Endothelial cell (in vitro differentiated cells): ENCODE data around the gene CEBPA. TPM values are rescaled to one million over a fixed set of nuclear protein-coding genes. Genes with fewer than 3 reads are reported as not detected.

Experiments
- DNase-seq: peaks from one replicate; pipeline ENCODE4 v3.0.0; 2021; ENCODE audit warnings: low spot score
- H3K27ac Mint-ChIP-seq: one replicate; pipeline ENCODE4 v1.8.0; 2021; ENCODE audit warnings: mixed read lengths, inconsistent platforms; ENCODE audit not compliant: unreplicated experiment
- H3K27me3 Mint-ChIP-seq: one replicate; pipeline ENCODE4 v1.8.0; 2021; ENCODE audit warnings: mild to moderate bottlenecking, moderate library complexity, mixed read lengths, inconsistent platforms; ENCODE audit not compliant: unreplicated experiment
- H3K36me3 Mint-ChIP-seq: one replicate; pipeline ENCODE4 v1.8.0; 2021; ENCODE audit warnings: mild to moderate bottlenecking, low read depth, mixed read lengths, inconsistent platforms; ENCODE audit not compliant: unreplicated experiment
- H3K4me1 Mint-ChIP-seq: one replicate; pipeline ENCODE4 v1.8.0; 2021; ENCODE audit warnings: mild to moderate bottlenecking, mixed read lengths, inconsistent platforms; ENCODE audit not compliant: unreplicated experiment
- H3K4me3 Mint-ChIP-seq: one replicate; pipeline ENCODE4 v1.8.0; 2021; ENCODE audit warnings: mild to moderate bottlenecking, mixed read lengths, inconsistent platforms; ENCODE audit not compliant: unreplicated experiment
- H3K9me3 Mint-ChIP-seq: one replicate; pipeline ENCODE4 v1.8.0; 2021; ENCODE audit warnings: mixed read lengths, inconsistent platforms; ENCODE audit not compliant: unreplicated experiment
- CTCF ChIP-seq: fragments of 200-600 bp; sonication (generic); IDR thresholded peaks from one replicate; pipeline ENCODE4 v1.5.0; 2021; ENCODE audit warnings: antibody characterized with exemption; ENCODE audit not compliant: unreplicated experiment
- total RNA-seq: library from RNA; stranded (reverse); fragmentation: NEBNext Ultra II Directional; extraction: Animal tissue kit (Norgen Biotek cat#: 25700); gene quantifications from one replicate; pipeline ENCODE4 v1.2.1, GENCODE V29; 2021; ENCODE audit not compliant: unreplicated experiment

Gene CEBPA
- total RNA-seq, 1 donor from 2014 or later: 0.59 TPM

GRCh38 chr19:33263325-33264023 lies 38.9 kb downstream of the CEBPA start:
- no peak overlapping the region for H3K27ac Mint-ChIP-seq
- H3K9me3 Mint-ChIP-seq: no peaks in the 10 kb centered on the region
- no peak overlapping the region for H3K4me3 Mint-ChIP-seq
- TF ChIP-seq CTCF: no peak
- no peaks in the 10 kb centered on the region for H3K36me3 Mint-ChIP-seq
- peaks cover 16% of the 10 kb centered on the region for H3K4me1 Mint-ChIP-seq
- H3K27me3 Mint-ChIP-seq: peaks cover 3% of the 10 kb centered on the region
- no peak for DNase-seq

GRCh38 chr19:33261511-33262189 lies 40.7 kb downstream of the CEBPA start:
- Mint-ChIP-seq H3K27me3 (peaks cover 3% of the 10 kb centered on the region), H3K36me3 (no peaks in the 10 kb centered on the region), H3K4me1 (peaks cover 16% of the 10 kb centered on the region), H3K4me3 (no peak overlapping the region), H3K27ac (no peak overlapping the region), H3K9me3 (no peaks in the 10 kb centered on the region)
- TF ChIP-seq CTCF: no peak
- DNase-seq: no peak

GRCh38 chr19:33260628-33261418 lies 41.5 kb downstream of the CEBPA start:
- no peaks in the 10 kb centered on the region for H3K9me3 Mint-ChIP-seq
- DNase-seq: no peak
- H3K27ac Mint-ChIP-seq: peak overlapping the region; percentile 61
- peaks cover 16% of the 10 kb centered on the region for H3K4me1 Mint-ChIP-seq
- no peak overlapping the region for H3K4me3 Mint-ChIP-seq
- H3K36me3 Mint-ChIP-seq: no peaks in the 10 kb centered on the region
- TF ChIP-seq CTCF: no peak
- peaks cover 3% of the 10 kb centered on the region for H3K27me3 Mint-ChIP-seq

GRCh38 chr19:33259539-33259938 lies 42.8 kb downstream of the CEBPA start:
- no peak for DNase-seq
- Mint-ChIP-seq H3K27ac (no peak overlapping the region), H3K4me1 (peaks cover 16% of the 10 kb centered on the region), H3K9me3 (no peaks in the 10 kb centered on the region), H3K27me3 (peaks cover 3% of the 10 kb centered on the region), H3K36me3 (no peaks in the 10 kb centered on the region), H3K4me3 (no peak overlapping the region)
- TF ChIP-seq CTCF: no peak
